SHP77 (cell line): Measurements from ENCODE around the gene DGCR6L.
"Not testable (repeated sequence)": the region's sequence is repeated elsewhere in the genome, so short reads cannot be mapped to it uniquely, and the experiment has no call there.

Experiments
- DNase-seq, 2 experiments: peaks; one replicate each; lab custom pipeline; 2025; lab: John Stamatoyannopoulos, UW

DGCR6L gene

GRCh38 chr22:20308806-20309650 is 10.8 kb downstream of the DGCR6L start:
- not testable (repeated sequence) for DNase-seq

GRCh38 chr22:20307448-20308447 is 12.1 kb downstream of the DGCR6L start:
- not testable (repeated sequence) for DNase-seq

- not testable (repeated sequence) for DNase-seq
Measured at GRCh38 chr22:20306646-20307447, 13.0 kb downstream of the DGCR6L start.

- no peak for DNase-seq
Measured at GRCh38 chr22:20305894-20306645, 13.8 kb downstream of the DGCR6L start.

GRCh38 chr22:20305230-20305893 is 14.5 kb downstream of the DGCR6L start:
- not testable (repeated sequence) for DNase-seq

GRCh38 chr22:20304646-20305045 is 15.2 kb downstream of the DGCR6L start:
- DNase-seq: no peak

GRCh38 chr22:20303229-20303534 is 16.7 kb downstream of the DGCR6L start:
- DNase-seq: not testable (repeated sequence)

GRCh38 chr22:20302438-20303228 is 17.2 kb downstream of the DGCR6L start:
- DNase-seq: no peak

GRCh38 chr22:20299746-20300136 is 20.1 kb downstream of the DGCR6L start:
- DNase-seq: peak in 1 of 2 experiments; percentile 33

GRCh38 chr22:20298803-20299745 is 20.8 kb downstream of the DGCR6L start:
- DNase-seq: peak; percentile 50 to 65

GRCh38 chr22:20298110-20298802 is 21.6 kb downstream of the DGCR6L start:
- no peak for DNase-seq

GRCh38 chr22:20297414-20298109 is 22.3 kb downstream of the DGCR6L start:
- no peak for DNase-seq

- DNase-seq: no peak
Measured at GRCh38 chr22:20296598-20296997, 23.3 kb downstream of the DGCR6L start.

GRCh38 chr22:20295262-20296064 is 24.4 kb downstream of the DGCR6L start:
- no peak for DNase-seq

GRCh38 chr22:20292673-20293232 is 27.1 kb downstream of the DGCR6L start:
- no peak for DNase-seq

GRCh38 chr22:20292108-20292507 is 27.8 kb downstream of the DGCR6L start:
- no peak for DNase-seq
